D721Med (cell line): ENCODE data around the gene UNCX.
"Not testable (repeated sequence)": the region's sequence is repeated elsewhere in the genome, so short reads cannot be mapped to it uniquely, and the experiment has no call there.

Experiments
- DNase-seq: peaks from one replicate; pipeline ENCODE4 v3.0.0; 2011; ENCODE audit warnings: low spot score; ENCODE audit not compliant: insufficient read length
- FAIRE-seq: peaks from 2 replicates; lab custom pipeline; 2011; peaks lifted over from hg19 to GRCh38; lab: Jason Lieb, UNC
- CTCF ChIP-seq: IDR thresholded peaks from 2 replicates; pipeline ENCODE4 v1.5.1; 2012; ENCODE audit warnings: mild to moderate bottlenecking, control low read depth; ENCODE audit not compliant: insufficient read depth; ENCODE audit errors: missing control alignments

UNCX gene

GRCh38 chr7:1271046-1271445 is 38.4 kb downstream of the UNCX start:
- no peak for FAIRE-seq
- DNase-seq = no peak
- TF ChIP-seq CTCF = no peak

GRCh38 chr7:1271656-1272055 is 39.0 kb downstream of the UNCX start:
- TF ChIP-seq CTCF = no peak
- DNase-seq = no peak
- FAIRE-seq = no peak

- not testable (repeated sequence) for FAIRE-seq, DNase-seq
Observed at GRCh38 chr7:1272136-1272535, 39.5 kb downstream of the UNCX start.

- no peak for FAIRE-seq
Observed at GRCh38 chr7:1274121-1274875, 41.6 kb downstream of the UNCX start.

GRCh38 chr7:1274876-1275375 is 42.3 kb downstream of the UNCX start:
- no peak for TF ChIP-seq CTCF
- no peak for FAIRE-seq
- DNase-seq = no peak

More at GRCh38 chr7:1274121-1274875, 41.6 kb downstream of the UNCX start:
- TF ChIP-seq CTCF = no peak
- no peak for DNase-seq

GRCh38 chr7:1275451-1276381 is 43.0 kb downstream of the UNCX start:
- TF ChIP-seq CTCF = no peak
- no peak for DNase-seq
- FAIRE-seq = no peak

- DNase-seq = no peak
- TF ChIP-seq CTCF = no peak
- FAIRE-seq = no peak
Observed at GRCh38 chr7:1276626-1277175, 44.0 kb downstream of the UNCX start.
